Endodermal cell (in vitro differentiated cells): Measurements from ENCODE around the gene CUEDC1. TPM values are rescaled to one million over a fixed set of nuclear protein-coding genes. Genes with fewer than 3 reads are reported as not detected.

Experiments
- DNase-seq: peaks from one replicate; pipeline ENCODE4 v3.0.0-alpha.2; 2017
- H3K27ac ChIP-seq: 2 replicates; pipeline ENCODE4 v1.5.1; 2013; ENCODE audit warnings: mild to moderate bottlenecking, low read depth, low read length, moderate library complexity
- H3K27me3 ChIP-seq: 2 replicates; pipeline ENCODE4 v1.6.1; 2013; ENCODE audit warnings: mild to moderate bottlenecking, low read length, moderate library complexity; ENCODE audit not compliant: insufficient read depth, control insufficient read depth, poor library complexity, severe bottlenecking
- H3K36me3 ChIP-seq: 2 replicates; pipeline ENCODE4 v1.7.0; 2013; ENCODE audit warnings: mild to moderate bottlenecking, low read length, moderate library complexity; ENCODE audit not compliant: control insufficient read depth, insufficient read depth
- H3K4me1 ChIP-seq: one replicate; pipeline ENCODE4 v1.7.0; 2013; ENCODE audit warnings: low read length; ENCODE audit not compliant: control insufficient read depth, insufficient read depth
- H3K4me3 ChIP-seq: 2 replicates; pipeline ENCODE4 v1.5.1; 2013; ENCODE audit warnings: mild to moderate bottlenecking, low read length, moderate library complexity
- H3K9ac ChIP-seq: 2 replicates; pipeline ENCODE4 v1.6.1; 2013; ENCODE audit warnings: mild to moderate bottlenecking, low read length, moderate library complexity; ENCODE audit not compliant: poor library complexity, severe bottlenecking; ENCODE audit errors: extremely low read depth
- H3K9me3 ChIP-seq: 2 replicates; pipeline ENCODE4 v1.6.1; 2013; ENCODE audit warnings: mild to moderate bottlenecking, low read length, moderate library complexity; ENCODE audit not compliant: control insufficient read depth
- H3K27ac Mint-ChIP-seq: 2 replicates; pipeline ENCODE4 v1.8.0; 2020; ENCODE audit warnings: mixed read lengths
- H3K27me3 Mint-ChIP-seq: 2 replicates; pipeline ENCODE4 v1.8.0; 2021; ENCODE audit warnings: mild to moderate bottlenecking, mixed read lengths; ENCODE audit not compliant: insufficient read depth
- H3K36me3 Mint-ChIP-seq: 2 replicates; pipeline ENCODE4 v1.8.0; 2020; ENCODE audit warnings: low read depth, mixed read lengths
- H3K4me1 Mint-ChIP-seq: 2 replicates; pipeline ENCODE4 v1.8.0; 2020; ENCODE audit warnings: mixed read lengths
- H3K4me3 Mint-ChIP-seq: 2 replicates; pipeline ENCODE4 v1.8.0; 2020; ENCODE audit warnings: mild to moderate bottlenecking, moderate library complexity, mixed read lengths
- H3K9me3 Mint-ChIP-seq: 2 replicates; pipeline ENCODE4 v1.8.0; 2020; ENCODE audit warnings: mild to moderate bottlenecking, mixed read lengths
- CTCF ChIP-seq: fragments of 200-600 bp; sonication (generic); conservative IDR thresholded peaks from 2 replicates; pipeline ENCODE4 v1.5.0; 2021; ENCODE audit warnings: antibody characterized with exemption, mild to moderate bottlenecking
- WGBS, 2 experiments: methylation state at CpG; one replicate each; pipeline versions ENCODE4 v1.1.5 to v1.1.7; 2013; ENCODE audit warnings: missing lambda C conversion rate in 2 of 2, mixed read lengths in 1 of 2; ENCODE audit not compliant: insufficient coverage in 1 of 2, insufficient read length in 1 of 2; 5-methylcytosine and 5-hydroxymethylcytosine counted together
- total RNA-seq, 2 donors: library from RNA; stranded (reverse); fragmentation: NEBNext Ultra II Directional in 1 of 2; extraction: Animal tissue kit (Norgen Biotek cat#: 25700) in 1 of 2; gene quantifications; 2 replicates in 1 of 2; 3 replicates in 1 of 2; pipeline ENCODE4 v1.2.1, GENCODE V29; 2021

The CUEDC1 gene
- total RNA-seq, 2 donors from 2014 or later = 11.0 to 18.7 TPM

- peaks cover 32% of the 10 kb centered on the region for H3K4me1 Mint-ChIP-seq
- peaks cover 83% of the 10 kb centered on the region for H3K27me3 Mint-ChIP-seq
- H3K4me3 Mint-ChIP-seq = no peak overlapping the region
- Histone ChIP-seq H3K27ac (peak overlapping the region; percentile 49), H3K9ac (no peak overlapping the region), H3K27me3 (no peaks in the 10 kb centered on the region), H3K4me3 (no peak overlapping the region), H3K36me3 (peaks cover 24% of the 10 kb centered on the region), H3K4me1 (peaks cover 19% of the 10 kb centered on the region), H3K9me3 (no peaks in the 10 kb centered on the region)
- peaks cover 8% of the 10 kb centered on the region for H3K9me3 Mint-ChIP-seq
- no peak overlapping the region for H3K27ac Mint-ChIP-seq
- peaks cover 40% of the 10 kb centered on the region for H3K36me3 Mint-ChIP-seq
- DNase-seq = peak; percentile 96
- WGBS, 2 experiments = 52 to 63% methylated on average over 15 to 23 of the region's 23 CpGs
- peak; percentile 78 for TF ChIP-seq CTCF
Observed at GRCh38 chr17:57868007-57868909, 87.0 kb downstream of the CUEDC1 start.

GRCh38 chr17:57867126-57867525 is 88.1 kb downstream of the CUEDC1 start:
- TF ChIP-seq CTCF = no peak
- peaks cover 17% of the 10 kb centered on the region for H3K36me3 ChIP-seq
- peaks cover 88% of the 10 kb centered on the region for H3K27me3 Mint-ChIP-seq
- no peak for DNase-seq
- H3K27me3 ChIP-seq = no peaks in the 10 kb centered on the region
- H3K4me3 Mint-ChIP-seq = no peak overlapping the region
- 98% methylated on average over 8 to 10 of the region's 10 CpGs for WGBS, 2 experiments
- H3K9me3 Mint-ChIP-seq = peaks cover 8% of the 10 kb centered on the region
- H3K27ac Mint-ChIP-seq = no peak overlapping the region
- no peaks in the 10 kb centered on the region for H3K9me3 ChIP-seq
- H3K4me1 Mint-ChIP-seq = peaks cover 35% of the 10 kb centered on the region
- H3K36me3 Mint-ChIP-seq = peaks cover 37% of the 10 kb centered on the region
- no peak overlapping the region for H3K4me3 ChIP-seq
- H3K4me1 ChIP-seq = peaks cover 19% of the 10 kb centered on the region
- no peak overlapping the region for H3K9ac ChIP-seq
- H3K27ac ChIP-seq = no peak overlapping the region

- H3K27me3 Mint-ChIP-seq = peaks cover 86% of the 10 kb centered on the region
- 84 to 94% methylated on average over 2 to 5 of the region's 5 CpGs for WGBS, 2 experiments
- Histone ChIP-seq H3K36me3 (peaks cover 17% of the 10 kb centered on the region), H3K27ac (no peak overlapping the region), H3K9me3 (no peaks in the 10 kb centered on the region), H3K4me3 (no peak overlapping the region), H3K27me3 (no peaks in the 10 kb centered on the region), H3K4me1 (peaks cover 19% of the 10 kb centered on the region), H3K9ac (no peak overlapping the region)
- peaks cover 32% of the 10 kb centered on the region for H3K4me1 Mint-ChIP-seq
- TF ChIP-seq CTCF = no peak
- DNase-seq = no peak
- H3K9me3 Mint-ChIP-seq = peaks cover 8% of the 10 kb centered on the region
- H3K36me3 Mint-ChIP-seq = peaks cover 33% of the 10 kb centered on the region
- no peak overlapping the region for H3K27ac Mint-ChIP-seq
- no peak overlapping the region for H3K4me3 Mint-ChIP-seq
Observed at GRCh38 chr17:57866723-57867122, 88.5 kb downstream of the CUEDC1 start.
